Chondrocyte (in vitro differentiated cells): ENCODE measurements around the gene FAM217B. TPM values are rescaled to one million over a fixed set of nuclear protein-coding genes. Genes with fewer than 3 reads are reported as not detected.
A peak's percentile ranks its signal among the peaks of the same experiment; 100 is the strongest.

Source experiments
- DNase-seq: peaks from one replicate; pipeline ENCODE4 v3.0.0; 2021; ENCODE audit warnings: mixed read lengths, low spot score
- H3K27ac Mint-ChIP-seq: one replicate; pipeline ENCODE4 v1.8.0; 2021; ENCODE audit warnings: mild to moderate bottlenecking, moderate library complexity, mixed read lengths; ENCODE audit not compliant: unreplicated experiment
- H3K27me3 Mint-ChIP-seq: 2 replicates; pipeline ENCODE4 v1.8.0; 2021; ENCODE audit warnings: low read depth, mixed read lengths
- H3K36me3 Mint-ChIP-seq: 2 replicates; pipeline ENCODE4 v1.8.0; 2021; ENCODE audit warnings: low read depth, mixed read lengths
- H3K4me1 Mint-ChIP-seq: 2 replicates; pipeline ENCODE4 v1.8.0; 2021; ENCODE audit warnings: low read depth, mild to moderate bottlenecking, mixed read lengths
- H3K4me3 Mint-ChIP-seq: one replicate; pipeline ENCODE4 v1.8.0; 2021; ENCODE audit warnings: mild to moderate bottlenecking, moderate library complexity, mixed read lengths; ENCODE audit not compliant: unreplicated experiment
- H3K9me3 Mint-ChIP-seq: 2 replicates; pipeline ENCODE4 v1.8.0; 2021; ENCODE audit warnings: low read depth, mixed read lengths
- total RNA-seq: library from RNA; stranded (reverse); gene quantifications from 3 replicates; pipeline ENCODE4 v1.2.1, GENCODE V29; 2021
- TF ChIP-seq, protein P1 (sequence below): fragments of 200-600 bp; sonication (generic); IDR thresholded peaks from 2 replicates; pipeline ENCODE4 v1.5.0; 2021; ENCODE audit warnings: antibody characterized with exemption, mild to moderate bottlenecking, moderate library complexity

The FAM217B gene
- total RNA-seq, 1 donor from 2014 or later, result 13.7 TPM

DNA sequence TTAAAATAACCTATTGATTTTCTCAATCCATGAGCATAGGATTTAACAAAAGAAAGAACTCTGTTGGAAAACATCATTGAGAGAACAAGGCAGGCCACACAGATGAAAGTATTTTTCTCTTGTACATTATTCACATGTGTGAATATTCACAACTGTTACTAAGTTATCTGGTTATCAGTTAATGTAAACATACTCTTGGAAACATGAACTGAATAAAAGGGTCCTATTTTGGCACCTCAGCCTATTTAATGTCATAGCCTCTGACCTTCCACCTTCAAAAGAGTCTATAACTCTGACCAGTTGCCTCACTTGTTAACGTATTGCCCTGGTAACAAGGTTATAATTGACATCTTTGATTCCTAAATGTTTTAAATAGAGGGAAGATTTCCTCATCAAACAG, 14.8 kb upstream of the FAM217B start:
- Mint-ChIP-seq H3K36me3 (no peaks in the 10 kb centered on the region), H3K27ac (no peak overlapping the region), H3K9me3 (no peaks in the 10 kb centered on the region), H3K27me3 (no peaks in the 10 kb centered on the region), H3K4me1 (peaks cover 24% of the 10 kb centered on the region), H3K4me3 (no peak overlapping the region)
- TF ChIP-seq, protein P1, sequence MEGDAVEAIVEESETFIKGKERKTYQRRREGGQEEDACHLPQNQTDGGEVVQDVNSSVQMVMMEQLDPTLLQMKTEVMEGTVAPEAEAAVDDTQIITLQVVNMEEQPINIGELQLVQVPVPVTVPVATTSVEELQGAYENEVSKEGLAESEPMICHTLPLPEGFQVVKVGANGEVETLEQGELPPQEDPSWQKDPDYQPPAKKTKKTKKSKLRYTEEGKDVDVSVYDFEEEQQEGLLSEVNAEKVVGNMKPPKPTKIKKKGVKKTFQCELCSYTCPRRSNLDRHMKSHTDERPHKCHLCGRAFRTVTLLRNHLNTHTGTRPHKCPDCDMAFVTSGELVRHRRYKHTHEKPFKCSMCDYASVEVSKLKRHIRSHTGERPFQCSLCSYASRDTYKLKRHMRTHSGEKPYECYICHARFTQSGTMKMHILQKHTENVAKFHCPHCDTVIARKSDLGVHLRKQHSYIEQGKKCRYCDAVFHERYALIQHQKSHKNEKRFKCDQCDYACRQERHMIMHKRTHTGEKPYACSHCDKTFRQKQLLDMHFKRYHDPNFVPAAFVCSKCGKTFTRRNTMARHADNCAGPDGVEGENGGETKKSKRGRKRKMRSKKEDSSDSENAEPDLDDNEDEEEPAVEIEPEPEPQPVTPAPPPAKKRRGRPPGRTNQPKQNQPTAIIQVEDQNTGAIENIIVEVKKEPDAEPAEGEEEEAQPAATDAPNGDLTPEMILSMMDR, result no peak
- no peak for DNase-seq

DNA sequence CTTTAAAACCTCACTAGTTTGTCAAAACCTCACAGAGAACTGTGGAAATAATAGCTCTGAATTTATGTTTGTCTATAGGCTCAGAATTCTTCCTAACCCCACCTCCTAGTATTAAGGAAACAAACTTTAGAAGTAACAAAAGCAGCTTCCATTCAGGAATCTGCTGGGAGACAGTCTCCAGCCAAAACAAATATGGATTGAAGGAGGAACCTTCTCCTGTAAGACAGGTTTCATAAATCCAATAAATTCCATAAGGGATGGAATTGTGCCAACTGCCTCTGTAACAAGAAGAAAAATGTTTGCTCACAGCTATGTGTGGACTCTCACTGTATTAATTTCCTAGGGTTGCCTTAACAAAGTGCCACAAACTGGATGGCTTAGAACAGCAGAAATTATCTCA, 14.3 kb upstream of the FAM217B start:
- TF ChIP-seq, protein P1, result no peak
- no peak for DNase-seq
- Mint-ChIP-seq H3K27ac (no peak overlapping the region), H3K36me3 (no peaks in the 10 kb centered on the region), H3K4me3 (no peak overlapping the region), H3K27me3 (no peaks in the 10 kb centered on the region), H3K9me3 (no peaks in the 10 kb centered on the region), H3K4me1 (peaks cover 24% of the 10 kb centered on the region)

DNA sequence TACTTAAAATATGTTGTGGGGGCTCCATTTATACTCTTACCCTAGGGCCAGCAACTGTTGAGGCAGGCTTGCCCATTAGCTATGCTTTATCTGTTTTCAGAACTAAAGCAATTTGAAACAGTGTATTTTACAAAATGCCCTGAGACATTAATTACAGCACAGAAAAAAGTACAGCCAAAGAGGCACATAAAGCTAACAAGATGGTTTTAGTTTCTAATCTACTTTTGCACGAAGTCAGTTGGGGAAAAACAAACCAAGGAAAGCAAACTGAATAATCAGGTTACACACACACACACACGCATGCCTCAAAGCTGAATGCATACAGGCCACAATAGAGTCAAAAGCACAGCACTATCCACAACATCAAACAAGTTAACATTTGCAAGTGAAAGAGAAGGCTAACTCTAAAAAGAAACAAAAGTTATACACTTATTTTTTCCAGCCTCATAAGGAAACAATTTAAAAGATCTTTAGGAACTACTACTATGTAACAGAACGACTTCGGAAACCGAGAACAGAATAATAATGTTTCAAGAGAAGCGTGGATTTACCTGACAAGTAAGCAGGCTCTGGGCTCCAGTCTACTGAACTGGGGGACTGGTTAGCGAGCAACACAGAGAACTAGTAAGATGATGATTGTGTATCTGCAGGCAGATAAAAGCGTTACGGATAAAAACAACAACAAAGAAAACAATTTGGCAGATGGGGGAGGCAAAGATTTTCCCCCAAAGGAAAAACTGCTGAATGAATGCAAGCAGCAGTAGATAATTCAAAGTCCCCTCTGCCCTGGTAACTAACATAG, 8.5 kb upstream of the FAM217B start:
- Mint-ChIP-seq H3K27me3 (no peaks in the 10 kb centered on the region), H3K9me3 (no peaks in the 10 kb centered on the region), H3K27ac (no peak overlapping the region), H3K36me3 (no peaks in the 10 kb centered on the region), H3K4me1 (peaks cover 8% of the 10 kb centered on the region), H3K4me3 (no peak overlapping the region)
- TF ChIP-seq, protein P1, result no peak
- no peak for DNase-seq

DNA sequence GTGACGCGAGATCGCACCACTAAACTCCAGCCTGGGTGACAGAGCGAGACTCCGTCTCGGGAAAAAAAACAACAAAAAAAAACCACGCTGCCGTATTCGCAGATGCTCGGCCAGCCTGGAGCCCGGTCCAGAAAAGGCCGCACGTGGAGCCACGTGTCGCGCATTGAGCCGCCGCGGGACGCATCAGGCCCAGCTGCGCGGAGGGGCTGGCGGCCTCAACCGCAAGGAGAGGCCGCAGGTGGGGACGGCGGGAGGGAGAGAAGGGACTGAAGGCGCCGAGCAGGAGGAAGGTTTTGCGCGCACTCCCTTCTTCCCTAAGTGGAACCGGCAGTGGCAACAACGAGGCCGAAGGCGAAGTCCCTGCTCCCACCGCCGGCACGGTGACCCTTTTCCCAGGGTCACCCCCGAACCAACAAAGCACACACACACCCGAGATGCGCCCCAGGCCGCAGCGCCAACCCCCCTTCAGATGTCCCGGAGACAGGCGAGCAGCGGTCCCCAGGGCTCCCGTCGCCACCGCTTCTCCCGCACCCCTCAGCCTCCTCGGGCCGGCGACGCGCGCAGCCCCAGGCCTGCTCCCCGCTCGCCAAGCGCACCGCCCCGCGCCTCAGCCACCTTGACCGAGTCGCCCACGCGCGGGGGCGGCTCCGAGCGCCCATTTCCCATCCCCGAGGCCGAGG, 7.4 kb upstream of the FAM217B start:
- Mint-ChIP-seq H3K27me3 (no peaks in the 10 kb centered on the region), H3K4me3 (peak overlapping the region; percentile 24)
- TF ChIP-seq, protein P1, result no peak

DNA sequence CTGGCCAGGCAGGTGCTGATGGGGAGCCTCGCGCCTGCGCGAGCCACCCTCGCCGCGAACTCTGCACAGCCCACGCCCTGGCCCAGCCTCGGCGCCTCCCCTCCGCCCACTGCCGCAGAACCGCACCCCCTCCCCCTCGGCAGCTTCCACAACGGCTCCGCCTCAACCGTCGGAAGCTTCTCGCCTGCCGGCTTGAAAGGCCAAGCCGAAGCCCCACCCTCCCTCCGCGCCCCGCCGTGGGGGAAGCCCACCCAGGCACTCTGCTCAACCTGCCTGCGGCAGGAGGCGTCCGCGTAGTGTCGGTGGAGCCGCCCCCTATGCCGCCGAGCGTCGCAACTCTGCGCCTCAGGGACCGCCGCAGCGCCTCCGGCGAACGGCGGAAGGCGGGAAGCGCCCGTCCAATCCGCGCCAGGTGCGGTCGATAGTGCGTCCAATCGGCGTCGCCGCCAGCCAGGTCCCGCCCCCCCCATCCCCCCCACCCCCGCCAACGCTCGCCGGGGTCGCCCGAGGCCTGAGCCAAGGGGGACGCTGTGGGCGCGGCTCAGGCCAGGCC, 6.8 kb upstream of the FAM217B start, which contains the start of gene SYCP2:
Gene SYCP2, minus strand, starts transcription at position 342 of the 553 bp plus-strand sequence. CDS start 11,224 bp downstream, outside the sequence.
- TF ChIP-seq, protein P1, result no peak
- H3K27ac Mint-ChIP-seq, result no peak within 1 kb of the TSS
- peaks cover 19% of the 10 kb centered on the region for H3K4me1 Mint-ChIP-seq
- peak within 1 kb of the TSS; percentile 75 for H3K4me3 Mint-ChIP-seq
- no peaks in the 10 kb centered on the region for H3K36me3 Mint-ChIP-seq
- H3K9me3 Mint-ChIP-seq, result no peaks in the 10 kb centered on the region
- DNase-seq, result no peak
- H3K27me3 Mint-ChIP-seq, result no peaks in the 10 kb centered on the region

More for the DNA sequence above, 7.4 kb upstream of the FAM217B start:
- Mint-ChIP-seq H3K4me1 (peaks cover 13% of the 10 kb centered on the region), H3K27ac (no peak overlapping the region), H3K36me3 (no peaks in the 10 kb centered on the region), H3K9me3 (no peaks in the 10 kb centered on the region)
- peak; percentile 85 for DNase-seq
